ENCODE data around the gene KIF6. TPM values are rescaled to one million over a fixed set of nuclear protein-coding genes. Genes with fewer than 3 reads are reported as not detected.

The KIF6 gene
- total and polyA plus RNA-seq, 2 donors (not counting 1 experiment from before 2014, with no cell fraction given) = not detected

GRCh38 chr6:39433630-39434029 is 291.6 kb downstream of the KIF6 start:
- Mint-ChIP-seq H3K27me3 (peaks cover 16% of the 10 kb centered on the region), H3K4me1 (no peaks in the 10 kb centered on the region), H3K27ac (no peak overlapping the region), H3K9me3 (ENCODE audit: insufficient read depth) (peaks cover 3% of the 10 kb centered on the region), H3K4me3 (no peak overlapping the region)
- Histone ChIP-seq H3K27ac (ENCODE audit: low read length in 2 of 2) (no peak overlapping the region), H3K9me3 (ENCODE audit: control extremely low read depth in 1 of 3, control insufficient read depth in 2 of 3, insufficient read depth in 1 of 3, low read length in 2 of 3) (no peaks in the 10 kb centered on the region), H3K36me3 (replicated peaks in 1 of 2; ENCODE audit: control extremely low read depth in 1 of 2, control insufficient read depth in 1 of 2, extremely low read depth in 1 of 2, insufficient read depth in 2 of 2, low read length in 1 of 2) (no peaks in the 10 kb centered on the region), H3K4me1 (ENCODE audit: control insufficient read depth in 2 of 2, insufficient read depth in 2 of 2, low read length in 2 of 2) (no peaks in the 10 kb centered on the region), H3K79me2 (ENCODE audit: control insufficient read depth, insufficient read depth, low read length) (no peaks in the 10 kb centered on the region), H2AFZ (ENCODE audit: insufficient read depth, low read depth, low read length, poor library complexity, severe bottlenecking) (no peak overlapping the region), H4K20me1 (ENCODE audit: control insufficient read depth, insufficient read depth, low read length, poor library complexity, severe bottlenecking) (no peaks in the 10 kb centered on the region), H3K4me2 (replicated peaks; ENCODE audit: low read depth, low read length, poor library complexity, severe bottlenecking) (no peak overlapping the region), H3K9ac (ENCODE audit: low read length) (no peak overlapping the region), H3K27me3 (replicated peaks in 1 of 4; ENCODE audit: control extremely low read depth in 1 of 4, control insufficient read depth in 3 of 4, insufficient read depth in 4 of 4, low read length in 3 of 4) (no peaks in the 10 kb centered on the region), H3K4me3 (ENCODE audit: control extremely low read depth in 1 of 5, extremely low read depth in 1 of 5, insufficient read depth in 1 of 5, low read depth in 2 of 5, low read length in 4 of 5) (no peak overlapping the region)
- ATAC-seq (ENCODE audit: low read depth) (no peak), DNase-seq (no peak)
- WGBS (ENCODE audit: insufficient coverage) = 40% methylated on average over 1 of the region's 3 CpGs
- POLR2A ChIA-PET = no interaction called here
- no peak for TF ChIP-seq CTCF (IDR thresholded peaks at IDR 0.05)
- TF ChIP-seq EZH2 (IDR thresholded peaks at IDR 0.05; ENCODE audit: borderline replicate concordance, insufficient read depth, low read depth, low read length, poor library complexity, severe bottlenecking) = no peak
- intact Hi-C loops (cut with micrococcal nuclease) = no loop called here
- CTCF ChIA-PET = no interaction called here

GRCh38 chr6:39432330-39433025 is 292.7 kb downstream of the KIF6 start:
- no peak for TF ChIP-seq EZH2 (IDR thresholded peaks at IDR 0.05; ENCODE audit: borderline replicate concordance, insufficient read depth, low read depth, low read length, poor library complexity, severe bottlenecking)
- no peak for TF ChIP-seq CTCF (IDR thresholded peaks at IDR 0.05)
- WGBS (ENCODE audit: insufficient coverage) = 87% methylated on average over 7 of the region's 11 CpGs
- Histone ChIP-seq H2AFZ (ENCODE audit: insufficient read depth, low read depth, low read length, poor library complexity, severe bottlenecking) (no peak overlapping the region), H3K4me2 (replicated peaks; ENCODE audit: low read depth, low read length, poor library complexity, severe bottlenecking) (no peak overlapping the region), H3K27me3 (replicated peaks in 1 of 4; ENCODE audit: control extremely low read depth in 1 of 4, control insufficient read depth in 3 of 4, insufficient read depth in 4 of 4, low read length in 3 of 4) (no peaks in the 10 kb centered on the region), H3K4me3 (ENCODE audit: control extremely low read depth in 1 of 5, extremely low read depth in 1 of 5, insufficient read depth in 1 of 5, low read depth in 2 of 5, low read length in 4 of 5) (no peak overlapping the region), H3K79me2 (ENCODE audit: control insufficient read depth, insufficient read depth, low read length) (no peaks in the 10 kb centered on the region), H3K27ac (ENCODE audit: low read length in 2 of 2) (no peak overlapping the region), H3K4me1 (ENCODE audit: control insufficient read depth in 2 of 2, insufficient read depth in 2 of 2, low read length in 2 of 2) (no peaks in the 10 kb centered on the region), H4K20me1 (ENCODE audit: control insufficient read depth, insufficient read depth, low read length, poor library complexity, severe bottlenecking) (no peaks in the 10 kb centered on the region), H3K9ac (ENCODE audit: low read length) (no peak overlapping the region), H3K9me3 (ENCODE audit: control extremely low read depth in 1 of 3, control insufficient read depth in 2 of 3, insufficient read depth in 1 of 3, low read length in 2 of 3) (no peaks in the 10 kb centered on the region), H3K36me3 (replicated peaks in 1 of 2; ENCODE audit: control extremely low read depth in 1 of 2, control insufficient read depth in 1 of 2, extremely low read depth in 1 of 2, insufficient read depth in 2 of 2, low read length in 1 of 2) (no peaks in the 10 kb centered on the region)
- ATAC-seq (ENCODE audit: low read depth) (no peak), DNase-seq (no peak)
- intact Hi-C loops (cut with micrococcal nuclease) = no loop called here
- ChIA-PET CTCF (no interaction called here), POLR2A (no interaction called here)
- Mint-ChIP-seq H3K4me3 (no peak overlapping the region), H3K9me3 (ENCODE audit: insufficient read depth) (peaks cover 3% of the 10 kb centered on the region), H3K27ac (no peak overlapping the region), H3K4me1 (no peaks in the 10 kb centered on the region), H3K27me3 (peaks cover 16% of the 10 kb centered on the region)

Measured in B cell (primary cell).